HUES64 (cell line): ENCODE results near the gene SUGCT.

Experiments
- H3K27ac ChIP-seq: 2 replicates; pipeline ENCODE4 v1.7.0; 2013; ENCODE audit warnings: low read depth, low read length, inconsistent platforms
- H3K27me3 ChIP-seq: 2 replicates; pipeline ENCODE4 v1.6.1; 2013; ENCODE audit warnings: mild to moderate bottlenecking, low read length; ENCODE audit not compliant: insufficient read depth
- H3K36me3 ChIP-seq: 2 replicates; pipeline ENCODE4 v1.6.1; 2013; ENCODE audit warnings: mild to moderate bottlenecking, low read length; ENCODE audit not compliant: insufficient read depth
- H3K4me1 ChIP-seq: 2 replicates; pipeline ENCODE4 v1.6.1; 2013; ENCODE audit warnings: mild to moderate bottlenecking, low read length, moderate library complexity; ENCODE audit not compliant: insufficient read depth
- H3K4me3 ChIP-seq: 2 replicates; pipeline ENCODE4 v1.5.1; 2013; ENCODE audit warnings: mild to moderate bottlenecking, low read length, moderate library complexity
- H3K9ac ChIP-seq: 2 replicates; pipeline ENCODE4 v1.6.1; 2013; ENCODE audit warnings: mild to moderate bottlenecking, low read depth, low read length
- H3K9me3 ChIP-seq: 2 replicates; pipeline ENCODE4 v1.6.1; 2013; ENCODE audit warnings: low read depth, low read length; ENCODE audit not compliant: insufficient read depth
- WGBS: fragments of 150-250, 120-280 bp; methylation state at CpG from one replicate; pipeline ENCODE4 v1.1.7; 2013; ENCODE audit warnings: missing lambda C conversion rate; 5-methylcytosine and 5-hydroxymethylcytosine counted together

SUGCT gene

GRCh38 chr7:40629891-40630290, 495.1 kb downstream of the SUGCT start:
- Histone ChIP-seq H3K4me3 (no peak overlapping the region), H3K4me1 (no peaks in the 10 kb centered on the region), H3K27me3 (no peaks in the 10 kb centered on the region), H3K9me3 (no peaks in the 10 kb centered on the region), H3K9ac (no peak overlapping the region), H3K36me3 (no peaks in the 10 kb centered on the region), H3K27ac (no peak overlapping the region)
- WGBS, result 95% methylated on average over 5 of the region's 5 CpGs

GRCh38 chr7:40634118-40634517, 499.3 kb downstream of the SUGCT start:
- no peak overlapping the region for H3K9ac ChIP-seq
- no peaks in the 10 kb centered on the region for H3K9me3 ChIP-seq
- no peaks in the 10 kb centered on the region for H3K4me1 ChIP-seq
- H3K36me3 ChIP-seq, result no peaks in the 10 kb centered on the region
- H3K27ac ChIP-seq, result no peak overlapping the region
- over 99% methylated on average over 8 of the region's 8 CpGs for WGBS
- no peaks in the 10 kb centered on the region for H3K27me3 ChIP-seq
- H3K4me3 ChIP-seq, result no peak overlapping the region

- Histone ChIP-seq H3K36me3 (no peaks in the 10 kb centered on the region), H3K27me3 (no peaks in the 10 kb centered on the region), H3K27ac (no peak overlapping the region), H3K9ac (no peak overlapping the region), H3K9me3 (no peaks in the 10 kb centered on the region), H3K4me1 (peaks cover 3% of the 10 kb centered on the region; the same call in 1 of the 2 replicates), H3K4me3 (no peak overlapping the region)
- WGBS, result 96% methylated on average over 7 of the region's 7 CpGs
Observed at GRCh38 chr7:40638545-40639320, 503.9 kb downstream of the SUGCT start.

GRCh38 chr7:40640566-40640965, 505.8 kb downstream of the SUGCT start:
- H3K36me3 ChIP-seq, result no peaks in the 10 kb centered on the region
- H3K27me3 ChIP-seq, result no peaks in the 10 kb centered on the region

GRCh38 chr7:40641701-40642100, 506.9 kb downstream of the SUGCT start:
- Histone ChIP-seq H3K36me3 (no peaks in the 10 kb centered on the region), H3K9me3 (no peaks in the 10 kb centered on the region), H3K9ac (no peak overlapping the region), H3K4me3 (no peak overlapping the region), H3K4me1 (peaks cover 4% of the 10 kb centered on the region; the same call in 1 of the 2 replicates), H3K27me3 (no peaks in the 10 kb centered on the region), H3K27ac (no peak overlapping the region)
- 87% methylated on average over 7 of the region's 7 CpGs for WGBS

More at GRCh38 chr7:40640566-40640965, 505.8 kb downstream of the SUGCT start:
- Histone ChIP-seq H3K9me3 (no peaks in the 10 kb centered on the region), H3K4me3 (no peak overlapping the region), H3K9ac (no peak overlapping the region), H3K4me1 (peaks cover 4% of the 10 kb centered on the region; the same call in 1 of the 2 replicates), H3K27ac (no peak overlapping the region)
- WGBS, result 97% methylated on average over 2 of the region's 3 CpGs

- WGBS, result 87% methylated on average over 6 of the region's 7 CpGs
- peaks cover 4% of the 10 kb centered on the region; the same call in 1 of the 2 replicates for H3K4me1 ChIP-seq
- no peak overlapping the region for H3K27ac ChIP-seq
- no peaks in the 10 kb centered on the region for H3K9me3 ChIP-seq
- H3K9ac ChIP-seq, result no peak overlapping the region
- H3K36me3 ChIP-seq, result no peaks in the 10 kb centered on the region
- H3K4me3 ChIP-seq, result no peak overlapping the region
- no peaks in the 10 kb centered on the region for H3K27me3 ChIP-seq
Observed at GRCh38 chr7:40643664-40644063, 508.9 kb downstream of the SUGCT start.

- Histone ChIP-seq H3K36me3 (no peaks in the 10 kb centered on the region), H3K27me3 (no peaks in the 10 kb centered on the region), H3K4me3 (no peak overlapping the region), H3K4me1 (peaks cover 4% of the 10 kb centered on the region; the same call in 1 of the 2 replicates), H3K9ac (no peak overlapping the region), H3K9me3 (no peaks in the 10 kb centered on the region), H3K27ac (no peak overlapping the region)
- 90% methylated on average over 15 of the region's 15 CpGs for WGBS
Observed at GRCh38 chr7:40644454-40645188, 509.8 kb downstream of the SUGCT start.

- no peak overlapping the region for H3K9ac ChIP-seq
- H3K27ac ChIP-seq, result no peak overlapping the region
- H3K4me1 ChIP-seq, result peaks cover 4% of the 10 kb centered on the region; the same call in 1 of the 2 replicates
- WGBS, result 94% methylated on average over 4 of the region's 4 CpGs
- H3K4me3 ChIP-seq, result no peak overlapping the region
- H3K9me3 ChIP-seq, result no peaks in the 10 kb centered on the region
- H3K27me3 ChIP-seq, result no peaks in the 10 kb centered on the region
- H3K36me3 ChIP-seq, result no peaks in the 10 kb centered on the region
Observed at GRCh38 chr7:40645197-40645596, 510.4 kb downstream of the SUGCT start.

GRCh38 chr7:40646717-40647116, 511.9 kb downstream of the SUGCT start:
- H3K27me3 ChIP-seq, result no peaks in the 10 kb centered on the region
- no peak overlapping the region for H3K27ac ChIP-seq
- WGBS, result 94% methylated on average over 2 of the region's 2 CpGs
- H3K9me3 ChIP-seq, result no peaks in the 10 kb centered on the region
- peaks cover 4% of the 10 kb centered on the region; the same call in 1 of the 2 replicates for H3K4me1 ChIP-seq
- no peaks in the 10 kb centered on the region for H3K36me3 ChIP-seq
- no peak overlapping the region for H3K4me3 ChIP-seq
- H3K9ac ChIP-seq, result no peak overlapping the region

- H3K27ac ChIP-seq, result no peak overlapping the region
- H3K9ac ChIP-seq, result no peak overlapping the region
- H3K4me3 ChIP-seq, result no peak overlapping the region
- H3K27me3 ChIP-seq, result no peaks in the 10 kb centered on the region
- H3K36me3 ChIP-seq, result no peaks in the 10 kb centered on the region
- peaks cover 4% of the 10 kb centered on the region; the same call in 1 of the 2 replicates for H3K4me1 ChIP-seq
- H3K9me3 ChIP-seq, result no peaks in the 10 kb centered on the region
- WGBS, result 97% methylated on average over 3 of the region's 5 CpGs
Observed at GRCh38 chr7:40647719-40648118, 512.9 kb downstream of the SUGCT start.

- H3K27me3 ChIP-seq, result no peaks in the 10 kb centered on the region
- WGBS, result 100% methylated on average over 1 of the region's 1 CpG
Observed at GRCh38 chr7:40649247-40649646, 514.4 kb downstream of the SUGCT start.

More at GRCh38 chr7:40649247-40649646, 514.4 kb downstream of the SUGCT start:
- Histone ChIP-seq H3K9me3 (no peaks in the 10 kb centered on the region), H3K4me1 (no peaks in the 10 kb centered on the region), H3K9ac (no peak overlapping the region), H3K36me3 (no peaks in the 10 kb centered on the region), H3K4me3 (no peak overlapping the region), H3K27ac (no peak overlapping the region)
